Head of caudate nucleus (tissue), 42 donors: ENCODE measurements around the gene CCNK.

Experiments used
- DNase-seq, 42 donors: peaks; one replicate each; pipeline versions ENCODE4 v3.0.0 to v3.0.0-alpha.2; 2020 to 2021; ENCODE audit warnings: mixed read lengths in 7 of 42
- intact Hi-C: fragments of 100-400 bp; cut with DNase I; formaldehyde crosslinking; loops from one replicate; pipeline ENCODE4 v1.15.0; 2022

Gene CCNK

DNA sequence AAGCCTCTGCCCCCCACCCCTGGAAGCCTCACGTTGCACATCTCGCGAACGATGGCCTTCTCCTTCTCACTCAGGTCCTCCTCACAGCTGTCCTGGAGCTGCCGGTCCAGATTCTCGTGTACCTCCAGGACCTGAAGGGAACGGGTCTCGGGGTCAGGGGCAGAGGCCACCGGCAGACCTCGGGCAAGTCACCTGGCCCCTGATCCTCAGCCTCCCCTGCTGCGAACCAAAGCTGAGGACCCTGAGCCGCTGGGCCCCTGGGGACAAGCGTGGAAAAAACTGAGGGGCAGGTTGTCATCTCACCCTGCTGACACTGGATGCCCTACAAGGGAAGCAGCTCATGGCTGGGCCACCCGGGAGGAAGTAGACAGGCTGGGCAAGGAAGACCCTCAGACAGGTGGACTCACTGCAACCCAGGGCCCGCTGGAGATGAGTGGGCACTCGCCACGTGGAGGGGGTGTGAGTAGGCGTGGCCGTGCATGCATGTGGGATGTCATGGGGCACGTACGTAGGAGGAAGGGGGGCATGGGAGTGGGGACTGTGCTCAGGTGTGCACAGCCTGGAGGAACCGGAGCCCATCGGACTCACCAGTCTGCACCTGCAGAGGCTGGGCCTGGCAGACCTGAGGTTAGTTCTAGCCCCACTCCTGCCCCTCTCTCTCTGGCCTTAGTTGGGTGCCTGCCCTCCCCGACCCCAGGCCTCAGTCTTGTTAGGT lies 35.1 kb downstream of the CCNK start:
- intact Hi-C loops = loop anchor here (2.0 kb wide), 1 partner anchor 112 kb away; no protein-coding TSS in a partner anchor
- DNase-seq = peak in 12 of 42 donors; percentile 3 to 40 (median 14)

DNA sequence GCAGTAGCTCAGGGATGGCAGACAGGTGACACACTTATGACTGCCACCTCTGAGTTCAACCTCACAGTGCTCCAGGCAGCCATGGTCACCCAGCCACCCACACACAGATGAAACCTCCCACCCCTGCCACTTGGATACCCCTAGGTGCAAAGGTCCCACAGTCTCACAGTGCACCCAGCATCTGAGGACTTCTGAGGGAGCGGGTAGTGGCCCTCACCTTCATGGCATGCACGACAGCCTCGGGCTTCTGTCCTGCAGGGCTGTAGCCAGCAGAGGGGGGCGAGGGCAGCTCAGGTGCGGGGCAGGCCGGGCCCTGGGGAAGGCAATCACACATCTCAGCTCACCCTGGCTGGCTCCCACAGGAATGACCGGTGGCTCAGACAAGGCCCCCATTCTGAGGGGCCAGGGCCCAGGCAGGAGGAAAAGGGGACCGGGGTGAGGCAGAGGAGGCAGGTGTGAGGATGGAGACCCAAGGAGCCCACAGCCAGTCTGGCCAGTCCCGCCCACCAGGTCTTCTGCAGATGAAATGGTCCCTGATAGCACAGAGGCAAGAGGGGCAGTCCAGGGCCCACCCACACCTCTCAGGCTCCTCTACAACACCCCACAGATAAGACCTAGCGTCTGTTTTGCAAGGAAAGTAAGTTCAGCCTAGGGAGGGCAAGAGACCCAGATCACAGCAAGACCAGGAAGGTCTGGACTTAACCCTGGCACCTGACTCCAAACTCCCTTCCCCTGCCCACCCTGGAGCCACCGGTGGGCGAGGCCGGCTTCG lies 35.8 kb downstream of the CCNK start:
- intact Hi-C loops = loop anchor here (2.0 kb wide), 1 partner anchor 112 kb away; no protein-coding TSS in a partner anchor
- DNase-seq = peak in 8 of 42 donors; percentile 3 to 27 (median 10)

DNA sequence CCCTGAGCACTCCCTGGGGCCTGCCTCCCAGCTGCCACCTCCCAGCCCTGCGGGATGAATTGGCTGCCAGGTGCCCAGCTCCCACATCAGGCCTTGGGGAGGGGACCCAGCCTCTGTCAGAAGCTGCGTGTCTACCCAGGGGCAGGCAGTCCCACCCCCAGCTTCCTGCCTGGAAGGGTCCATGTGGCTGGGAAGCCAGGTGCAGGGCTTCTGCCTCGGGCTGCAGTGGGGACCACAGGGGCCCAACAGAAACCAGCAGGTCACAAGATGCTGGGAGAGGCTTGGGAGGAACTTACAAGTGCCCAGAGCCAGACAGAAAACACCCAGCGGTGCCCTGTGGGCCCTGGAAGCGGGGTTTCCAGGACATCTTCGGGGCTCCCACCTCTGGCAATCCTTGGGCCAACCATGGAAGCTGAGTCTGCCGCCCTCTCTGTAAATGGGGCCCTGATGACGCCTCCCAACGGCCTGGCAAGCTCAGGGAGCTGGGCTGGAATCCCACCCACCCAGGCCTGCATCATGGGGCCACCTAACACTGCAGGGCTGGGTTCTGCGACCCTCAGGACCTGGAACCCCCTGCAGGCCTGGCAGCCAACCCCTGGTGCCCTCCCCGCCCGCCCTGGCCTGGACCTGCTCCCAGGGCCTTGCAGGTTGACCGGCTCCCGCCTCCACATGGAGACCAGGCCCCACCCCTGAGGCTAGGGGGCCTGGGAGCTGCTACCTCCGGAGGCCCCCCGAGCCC lies 36.6 kb downstream of the CCNK start:
- peak in 10 of 42 donors; percentile 1 to 29 (median 11) for DNase-seq
- intact Hi-C loops = loop anchor here (2.0 kb wide), 1 partner anchor 111 kb away; no protein-coding TSS in a partner anchor

DNA sequence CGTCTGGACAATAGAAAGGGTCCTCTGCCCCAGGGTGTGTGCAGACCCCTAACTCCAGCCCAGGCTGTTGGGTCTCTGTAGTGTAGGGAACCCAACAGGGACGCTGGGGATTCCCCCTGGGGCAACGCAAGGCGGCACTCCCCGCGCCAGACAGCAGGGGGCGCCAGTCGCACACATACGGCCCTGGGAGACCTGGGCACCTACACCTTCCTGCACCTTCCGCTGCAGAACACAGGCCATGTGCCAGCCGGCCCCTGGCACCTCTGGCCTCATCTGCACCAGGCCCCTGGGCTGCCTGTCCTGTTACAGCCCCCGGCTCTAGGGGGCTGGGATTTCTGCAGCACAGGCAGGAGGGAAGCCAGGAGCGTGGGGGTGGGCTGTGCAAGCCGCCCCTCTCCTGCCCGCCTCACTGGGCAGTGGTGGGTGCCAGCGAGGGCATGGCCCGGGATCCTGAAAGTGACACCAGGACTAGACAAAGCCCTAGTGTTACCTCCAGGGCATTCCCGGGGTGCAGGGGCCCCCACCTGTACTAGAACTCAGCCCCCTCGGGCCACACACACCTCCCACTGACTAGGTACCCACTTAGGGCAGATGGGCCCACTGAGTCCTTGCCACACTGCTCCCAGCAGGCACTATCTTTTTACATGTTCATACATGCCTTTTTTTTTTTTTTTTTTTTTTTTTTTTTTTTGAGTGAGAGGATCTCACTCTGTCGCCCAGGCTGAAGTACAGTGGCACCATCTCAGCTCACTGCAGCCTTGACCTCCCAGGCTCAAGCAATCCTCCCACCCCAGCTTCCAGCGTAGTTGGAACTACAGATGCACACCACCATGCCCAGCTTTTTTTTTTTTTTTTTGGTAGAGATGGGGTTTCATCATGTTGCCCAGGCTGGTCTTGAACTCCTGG lies 37.5 kb downstream of the CCNK start:
- intact Hi-C loops = no loop called here
- DNase-seq = peak; percentile 56 to 91 (median 79)

DNA sequence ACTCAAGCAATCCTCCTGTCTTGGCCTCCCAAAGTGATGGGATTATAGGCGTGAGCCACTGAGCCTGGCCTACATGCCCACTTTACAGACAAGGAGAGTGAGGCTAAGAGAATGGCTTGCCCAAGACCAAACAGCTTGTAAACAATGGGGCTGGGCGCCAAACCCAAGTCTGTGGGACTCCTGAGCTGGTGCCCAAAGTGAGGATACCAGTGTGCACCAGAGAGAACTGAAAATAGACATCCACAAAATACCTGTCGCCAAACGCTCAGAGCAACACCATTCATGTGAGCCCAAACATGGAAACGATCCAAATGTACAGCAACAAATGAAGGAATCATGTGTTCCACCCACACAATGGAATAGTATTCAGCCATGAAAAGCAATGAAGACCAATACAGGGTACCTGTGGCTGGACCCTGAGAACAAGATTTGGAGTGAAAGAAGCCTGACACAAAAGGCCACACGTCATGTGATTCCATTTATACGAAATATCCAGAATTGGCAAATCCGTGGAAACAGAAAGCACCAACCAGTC lies 38.2 kb downstream of the CCNK start:
- intact Hi-C loops = no loop called here
- DNase-seq = peak in 3 of 42 donors; percentile 5 to 31 (median 13)

DNA sequence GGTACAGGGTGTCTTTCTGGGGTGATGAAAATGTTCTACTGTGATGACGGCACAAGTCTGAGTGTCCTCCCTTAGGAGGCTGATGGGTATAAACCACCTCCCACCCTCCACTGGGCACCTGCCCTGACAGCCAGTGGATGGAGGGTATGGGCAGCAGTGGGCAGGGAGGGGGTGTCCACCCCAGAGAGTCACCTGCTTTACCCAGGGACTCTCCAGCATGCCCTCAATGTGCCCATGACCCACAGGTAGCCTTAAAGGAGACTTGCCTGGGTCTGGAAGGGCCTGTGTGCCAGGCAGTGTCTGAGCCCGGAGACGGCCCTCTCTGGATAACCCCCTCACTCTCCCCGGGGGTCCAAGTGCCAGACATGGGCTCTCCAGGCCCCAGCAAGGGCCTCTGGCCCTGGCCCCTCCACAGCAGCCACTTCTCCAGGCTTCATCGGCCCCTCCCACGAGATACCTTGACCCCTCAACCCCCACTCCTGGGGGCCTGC lies 38.8 kb downstream of the CCNK start:
- intact Hi-C loops = no loop called here
- peak in 2 of 42 donors; percentile 2 to 9 for DNase-seq

DNA sequence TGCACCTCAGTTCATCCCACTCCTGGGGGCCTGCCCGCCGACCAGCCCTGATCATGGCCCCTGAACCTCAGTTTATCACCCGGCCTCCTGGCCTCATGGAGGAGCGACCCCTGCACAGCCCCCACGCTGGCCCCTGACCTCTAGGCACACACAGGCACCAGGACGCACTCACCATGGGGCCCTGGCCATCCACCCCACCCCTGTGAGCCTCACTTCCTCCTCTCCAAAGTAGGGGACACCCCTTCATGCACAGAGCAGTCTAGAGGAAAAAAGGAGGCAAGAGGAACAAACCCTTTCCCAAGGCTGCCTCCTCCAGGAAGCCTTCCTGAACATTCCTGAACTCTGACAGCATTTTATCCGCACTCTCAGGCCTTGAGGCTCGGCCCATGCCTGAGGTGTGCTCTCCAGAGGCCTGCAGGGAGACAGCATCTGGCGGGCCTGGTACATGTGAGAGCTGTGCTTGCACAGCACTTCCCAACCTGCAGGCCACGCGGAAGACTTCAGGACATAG lies 39.4 kb downstream of the CCNK start:
- intact Hi-C loops = no loop called here
- peak in 1 of 42 donors; percentile 2 for DNase-seq

DNA sequence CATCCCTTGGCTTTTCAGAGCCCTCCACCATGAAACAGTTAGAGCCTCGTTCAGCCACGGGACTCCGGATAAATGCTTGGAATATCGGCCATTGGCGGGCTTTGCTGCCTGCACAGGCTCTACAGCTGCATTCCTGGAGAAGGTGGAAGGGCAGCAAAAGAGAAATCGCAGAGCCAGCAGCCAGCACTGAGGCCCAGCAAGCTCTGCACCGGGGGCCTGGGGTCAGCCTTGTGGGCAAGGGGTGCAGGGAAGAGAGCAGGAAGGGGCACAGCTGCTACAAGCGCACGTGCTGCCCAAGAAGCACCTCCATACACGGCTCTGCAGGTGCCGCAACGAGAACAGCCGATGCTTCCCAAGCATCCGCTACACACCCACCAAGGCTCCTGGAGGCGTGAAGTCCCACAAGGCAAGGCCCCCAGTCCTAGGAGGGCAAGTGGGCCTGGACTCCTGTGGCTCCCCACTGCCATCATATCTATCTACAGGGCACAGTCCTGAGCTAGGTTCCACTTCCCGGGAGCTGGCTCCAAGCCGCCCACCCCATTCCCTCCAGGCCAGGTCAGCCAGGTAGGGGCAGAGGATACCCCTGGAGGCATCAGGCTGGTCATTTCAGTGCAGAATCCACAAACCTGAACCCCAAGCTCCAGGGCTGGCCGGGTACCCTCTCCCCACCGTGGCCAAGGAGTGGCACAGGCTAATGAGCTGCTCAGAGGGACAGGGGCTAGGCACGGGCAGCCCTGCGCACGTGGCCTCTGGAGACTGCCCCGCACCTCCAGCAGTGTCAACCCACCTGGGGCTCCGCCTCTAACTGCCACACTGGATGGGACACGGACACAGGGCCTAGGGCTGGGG lies 40.2 kb downstream of the CCNK start:
- intact Hi-C loops = no loop called here
- peak in 1 of 42 donors; percentile 2 for DNase-seq

DNA sequence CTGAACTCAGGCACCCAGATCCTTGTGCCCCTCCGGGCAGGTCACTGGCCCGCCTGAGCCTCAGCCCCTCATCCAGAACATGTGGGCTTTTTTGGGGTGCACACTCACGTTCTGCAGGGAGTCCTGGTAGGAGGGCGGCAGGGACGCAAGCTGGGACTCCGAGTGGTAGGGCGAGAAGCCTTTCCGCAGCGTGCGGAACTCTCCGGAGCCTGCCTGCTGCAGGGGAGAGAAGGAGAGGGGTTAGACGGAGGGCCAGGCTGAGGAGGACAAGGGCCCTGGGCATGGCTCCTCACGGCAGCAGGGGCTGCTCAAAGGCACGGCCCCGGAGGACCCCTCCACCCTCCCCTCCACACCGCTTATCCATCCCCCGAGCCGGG lies 40.8 kb downstream of the CCNK start:
- no peak for DNase-seq
- intact Hi-C loops = no loop called here

DNA sequence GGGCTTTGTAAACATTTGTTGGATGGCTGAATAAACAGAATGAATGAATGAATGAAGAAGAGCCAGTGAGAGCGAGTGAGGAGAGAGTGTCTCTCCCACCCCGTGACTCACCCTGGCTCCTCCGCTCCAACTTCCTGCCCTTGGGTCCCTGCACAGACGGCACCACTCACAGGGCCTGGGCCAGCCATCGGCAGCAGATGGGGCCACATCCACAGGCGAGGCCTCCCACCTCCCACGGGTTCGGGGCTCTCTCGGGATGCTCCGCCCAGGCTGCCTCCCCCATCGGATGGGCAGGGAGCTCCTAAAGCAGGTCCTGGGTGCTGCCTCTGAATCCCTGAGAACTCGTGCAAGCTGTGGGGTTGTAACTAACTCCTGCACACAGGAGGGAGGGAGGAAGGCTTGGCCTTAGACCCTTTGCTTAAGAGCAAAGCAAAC lies 41.3 kb downstream of the CCNK start:
- DNase-seq = no peak
- intact Hi-C loops = no loop called here

DNA sequence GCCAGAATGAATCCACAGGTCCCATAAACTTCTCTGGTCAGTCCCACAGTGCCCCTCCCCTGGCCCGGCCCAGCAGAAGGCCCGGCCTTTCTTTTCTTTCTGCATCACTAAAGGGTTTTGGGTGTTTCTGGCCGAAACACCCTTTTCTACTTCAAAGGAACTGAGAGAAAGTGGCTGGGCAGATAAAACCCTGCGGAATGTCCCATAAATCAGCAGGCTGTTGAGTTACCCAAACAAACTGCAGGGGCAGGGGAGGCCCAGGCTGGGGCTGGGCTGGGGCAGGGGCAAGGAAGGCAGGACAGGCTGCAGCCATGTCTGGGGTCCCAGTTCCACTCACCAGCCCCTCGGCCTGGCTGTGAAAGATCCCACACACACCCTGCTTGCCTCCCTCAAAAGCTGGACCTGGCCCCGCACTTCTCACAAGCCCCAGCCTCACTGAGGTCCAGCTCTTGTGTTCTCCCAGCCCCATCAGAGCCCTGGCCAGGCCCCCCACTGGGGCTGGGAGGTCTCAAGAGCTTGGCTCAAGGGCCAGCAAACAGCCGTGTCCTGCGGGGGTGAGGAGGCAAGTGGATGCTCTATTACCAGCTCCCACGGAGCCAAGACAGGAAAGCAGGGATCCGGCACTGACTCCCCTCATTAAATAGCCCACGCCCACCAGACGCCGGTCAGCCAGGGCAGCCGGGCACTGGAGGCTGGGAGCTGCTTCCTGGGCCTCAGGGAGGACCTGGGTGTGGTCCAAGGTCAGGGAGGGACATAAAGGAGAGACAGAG lies 41.9 kb downstream of the CCNK start:
- DNase-seq = no peak
- intact Hi-C loops = no loop called here

DNA sequence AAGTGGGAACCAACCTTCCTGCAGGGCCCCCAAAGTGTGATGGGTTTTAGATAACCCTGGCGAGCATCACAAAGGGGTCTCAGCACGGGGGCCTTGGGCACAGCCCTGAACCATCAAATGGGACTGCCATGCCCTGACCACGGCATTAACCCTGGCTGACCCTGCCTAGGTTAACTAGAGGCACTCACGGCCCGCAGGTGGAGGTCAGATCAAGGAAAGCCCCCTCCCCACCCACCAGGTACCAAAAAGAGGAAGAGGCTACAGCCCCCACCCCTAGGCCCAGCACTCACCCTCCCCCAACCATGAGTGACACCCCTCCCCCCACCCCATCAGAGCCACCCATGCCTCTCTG lies 42.5 kb downstream of the CCNK start:
- intact Hi-C loops = no loop called here

DNA sequence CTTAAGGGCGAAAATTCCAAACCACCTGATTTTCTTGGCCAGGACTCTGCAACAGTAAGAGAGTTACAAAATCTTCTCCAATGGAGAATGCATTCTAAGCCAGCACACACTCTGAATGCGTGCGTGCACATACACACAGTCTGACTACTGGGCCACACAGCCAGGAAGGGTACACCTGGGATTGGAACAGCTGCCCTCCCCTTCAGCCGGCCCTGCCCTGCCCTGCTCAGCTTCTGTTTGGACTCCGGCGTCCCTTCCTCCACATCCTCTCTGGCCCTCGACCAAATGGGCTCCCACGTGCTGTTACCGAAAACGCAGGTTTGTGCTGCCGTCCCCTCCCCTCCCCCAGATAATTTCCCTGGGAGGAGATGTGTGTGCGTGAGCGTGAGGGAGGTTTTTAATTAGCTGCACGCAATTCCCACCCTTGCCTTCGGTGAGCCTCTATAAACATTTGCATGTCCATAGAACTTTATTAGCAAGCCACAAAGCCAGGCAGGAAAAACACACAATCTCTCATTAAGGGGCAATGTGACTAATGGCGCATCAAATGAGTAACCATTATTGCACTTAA lies 43.0 kb downstream of the CCNK start:
- intact Hi-C loops = no loop called here
- DNase-seq = no peak

More for the DNA sequence above, 42.5 kb downstream of the CCNK start:
- no peak for DNase-seq

DNA sequence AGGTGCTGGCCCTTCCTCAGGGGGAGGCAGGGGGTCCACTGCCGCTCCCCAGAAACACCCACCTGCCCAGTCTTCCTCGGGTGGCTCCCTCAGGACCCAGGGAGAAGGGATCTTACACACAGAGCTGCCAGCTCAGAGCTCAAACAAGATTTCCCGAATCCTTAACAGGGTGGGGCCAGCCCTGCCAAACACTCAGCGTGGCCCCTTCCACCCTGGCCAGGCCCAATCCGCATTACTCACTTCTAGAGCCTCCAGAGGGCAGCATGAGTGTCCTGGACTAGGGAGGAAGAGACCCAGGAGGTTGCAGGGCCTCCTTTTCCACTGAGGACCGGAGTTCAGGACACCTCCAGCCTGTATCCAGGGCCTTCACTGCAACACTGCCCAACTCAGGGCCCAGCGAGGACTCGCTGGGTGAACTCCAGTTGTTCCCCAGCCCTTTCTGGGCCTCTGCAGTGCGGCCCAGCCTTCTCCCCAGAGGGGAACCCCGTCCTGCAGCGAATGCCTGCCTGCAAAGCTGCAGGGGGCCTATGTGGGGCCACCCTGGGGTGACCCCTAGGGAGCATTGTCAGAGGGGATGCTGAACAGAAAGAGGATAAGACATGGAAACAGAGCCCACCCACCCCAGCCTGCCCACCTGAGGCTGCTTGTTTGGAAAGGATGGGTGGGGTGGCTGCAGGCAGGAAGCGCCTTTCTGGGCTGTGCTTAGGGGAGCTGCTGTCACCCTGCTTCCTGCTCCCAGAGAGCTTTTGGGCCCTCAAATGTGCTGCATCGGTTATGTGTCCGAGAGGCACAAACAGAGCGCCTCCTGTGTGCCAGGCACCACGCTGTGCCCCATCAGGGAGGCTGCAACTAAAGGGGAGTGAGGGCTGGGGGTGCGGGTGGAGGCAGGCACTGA lies 43.8 kb downstream of the CCNK start:
- DNase-seq = peak in 2 of 42 donors; percentile 28 to 34
- intact Hi-C loops = no loop called here

DNA sequence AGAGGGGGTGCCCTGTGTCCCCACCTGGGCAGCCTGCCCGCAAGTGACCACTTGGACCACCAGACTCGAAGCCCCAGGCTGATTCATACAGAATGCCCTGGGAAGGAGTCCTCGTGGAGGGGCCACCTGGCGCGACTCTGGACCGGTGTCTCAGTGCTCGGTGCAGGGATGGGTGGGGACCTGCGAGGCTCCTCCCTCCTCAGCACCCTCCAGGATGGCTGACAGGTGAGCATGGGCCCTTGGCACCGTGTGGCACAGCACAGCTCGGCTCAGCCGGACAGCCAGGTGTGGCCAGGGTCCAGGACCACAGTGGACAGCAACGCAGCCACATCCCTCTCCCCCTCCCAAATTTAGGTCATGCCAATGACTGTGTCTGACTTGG lies 44.5 kb downstream of the CCNK start:
- DNase-seq = no peak

More for the DNA sequence above, 44.5 kb downstream of the CCNK start:
- intact Hi-C loops = no loop called here
